HepG2 (cell line): Measurements from ENCODE around the gene MTRFR. TPM values are rescaled to one million over a fixed set of nuclear protein-coding genes. Genes with fewer than 3 reads are reported as not detected.

Experiments
- ATAC-seq: fragments of 200-7000 bp; cut with Tn5 transposase; 3 replicates; pipeline ENCODE4 v1.9.1; 2020; ENCODE audit warnings: mild to moderate bottlenecking, moderate library complexity
- BruUV-seq: library from RNA; stranded (reverse); fragments of 400-500 nt; replicated peaks from 2 replicates; lab custom pipeline; 2021; lab: Mats Ljungman, UMichigan
- CTCF ChIA-PET: fragments of 300-600 bp; formaldehyde crosslinking; extraction: SDS; loops from one replicate; lab custom pipeline; 2021; ENCODE audit warnings: low total read pairs, inconsistent platforms, low intra/inter-chr PET ratio; lab: Yijun Ruan, JAX
- POLR2A ChIA-PET: fragments of 350-600 bp; sonication (Branson Sonifier 250); formaldehyde crosslinking; loops from one replicate; lab custom pipeline; 2020; ENCODE audit warnings: antibody characterized with exemption, inconsistent platforms; lab: Yijun Ruan, JAX
- DNase-seq: peaks from one replicate; pipeline ENCODE4 v3.0.0-alpha.2; 2015; ENCODE audit warnings: low spot score
- FAIRE-seq: peaks from 3 replicates; lab custom pipeline; 2011; peaks lifted over from hg19 to GRCh38; lab: Jason Lieb, UNC
- H2AFZ ChIP-seq: one replicate; pipeline ENCODE4 v1.6.1; 2011; ENCODE audit warnings: low read length, inconsistent platforms
- H3K27ac ChIP-seq: fragments of 300-600 bp; 3 replicates; pipeline ENCODE4 v1.8.0; 2011; ENCODE audit warnings: mixed run types, mild to moderate bottlenecking, mixed read lengths, low read length, inconsistent platforms; ENCODE audit not compliant: insufficient read depth; ENCODE audit errors: extremely low read length
- H3K27me3 ChIP-seq, 2 experiments: fragments of 200-600 bp in 1 of 2; 2 replicates in 1 of 2; 3 replicates in 1 of 2; pipeline versions ENCODE4 v1.6.0 to v1.8.0; 2011; ENCODE audit warnings: low read length in 2 of 2, mild to moderate bottlenecking in 2 of 2, moderate library complexity in 2 of 2, inconsistent platforms in 1 of 2; ENCODE audit not compliant: insufficient read depth in 2 of 2, control insufficient read depth in 1 of 2
- H3K36me3 ChIP-seq, 2 experiments: fragments of 200-600 bp in 1 of 2; replicated peaks in 1 of 2; 2 replicates in 1 of 2; 3 replicates in 1 of 2; pipeline versions ENCODE4 v1.5.1 to v1.8.0; 2011; ENCODE audit warnings: low read length in 2 of 2, inconsistent platforms in 1 of 2; ENCODE audit not compliant: insufficient read depth in 2 of 2, control insufficient read depth in 1 of 2
- H3K4me1 ChIP-seq: 2 replicates; pipeline ENCODE4 v1.5.1; 2012; ENCODE audit warnings: low read length, inconsistent platforms; ENCODE audit not compliant: insufficient read depth
- H3K4me2 ChIP-seq: 2 replicates; pipeline ENCODE4 v1.6.0; 2011; ENCODE audit warnings: low read depth, low read length, inconsistent platforms
- H3K4me3 ChIP-seq, 3 experiments: fragments of 200-600 bp in 1 of 3; sonication (generic), shearing (Covaris generic) in 1 of 3; replicated peaks in 1 of 3; 2 replicates each; pipeline ENCODE4 v1.5.1; 2011 to 2016; ENCODE audit warnings: low read length in 3 of 3, inconsistent platforms in 2 of 3, low read depth in 2 of 3, mild to moderate bottlenecking in 2 of 3, control low read depth in 1 of 3, mixed read lengths in 1 of 3; ENCODE audit not compliant: insufficient read depth in 1 of 3
- H3K79me2 ChIP-seq: one replicate; pipeline ENCODE4 v1.6.1; 2011; ENCODE audit warnings: low read length, inconsistent platforms; ENCODE audit not compliant: insufficient read depth
- H3K9ac ChIP-seq: 2 replicates; pipeline ENCODE4 v1.6.0; 2011; ENCODE audit warnings: mild to moderate bottlenecking, low read depth, low read length, inconsistent platforms; ENCODE audit not compliant: insufficient read depth
- H3K9me3 ChIP-seq: 2 replicates; pipeline ENCODE4 v1.5.1; 2012; ENCODE audit warnings: mild to moderate bottlenecking, low read length
- H4K20me1 ChIP-seq: 2 replicates; pipeline ENCODE4 v1.6.0; 2011; ENCODE audit warnings: inconsistent platforms, mild to moderate bottlenecking, low read length, moderate library complexity; ENCODE audit not compliant: insufficient read depth
- AGO2 ChIP-seq: fragments of 200-400 bp; formaldehyde crosslinking; optimal IDR thresholded peaks from 2 replicates; pipeline ENCODE3; 2017; ENCODE audit warnings: mild to moderate bottlenecking, low read depth, low read length, moderate library complexity
- ATF5 ChIP-seq: sonication (generic); formaldehyde crosslinking; IDR thresholded peaks from 2 replicates; pipeline ENCODE4 v1.4.0; 2020; ENCODE audit warnings: mild to moderate bottlenecking, low read depth, missing genetic modification reagents
- DMTF1 ChIP-seq: sonication (generic); formaldehyde crosslinking; IDR thresholded peaks from 2 replicates; pipeline ENCODE4 v1.4.0; 2020; ENCODE audit warnings: mild to moderate bottlenecking, missing genetic modification reagents
- FOXK2 ChIP-seq: fragments of 450-650 bp; IDR thresholded peaks from 2 replicates; pipeline ENCODE4 v1.6.1; 2016
- POLR2G ChIP-seq: fragments of 200-400 bp; formaldehyde crosslinking; IDR thresholded peaks from 2 replicates; pipeline ENCODE4 v1.6.1; 2018; ENCODE audit warnings: mild to moderate bottlenecking, low read depth, low read length, moderate library complexity
- SP2 ChIP-seq: sonication (generic); formaldehyde crosslinking; IDR thresholded peaks from 2 replicates; pipeline ENCODE4 v1.5.1; 2020; ENCODE audit warnings: mild to moderate bottlenecking, missing genetic modification reagents
- YEATS2 ChIP-seq: sonication (generic); formaldehyde crosslinking; IDR thresholded peaks from 2 replicates; pipeline ENCODE4 v1.4.0; 2020; ENCODE audit warnings: missing genetic modification reagents, borderline replicate concordance
- ZC3H13 ChIP-seq: sonication (generic); formaldehyde crosslinking; IDR thresholded peaks from 2 replicates; pipeline ENCODE4 v1.8.1; 2023; ENCODE audit warnings: mild to moderate bottlenecking, missing genetic modification reagents, moderate library complexity
- ZSCAN20 ChIP-seq: sonication (generic); formaldehyde crosslinking; IDR thresholded peaks from 2 replicates; pipeline ENCODE4 v1.4.0; 2020; ENCODE audit warnings: missing genetic modification reagents, mild to moderate bottlenecking, borderline replicate concordance
- WGBS: methylation state at CpG from one replicate; pipeline ENCODE4 v1.1.6; 2017; ENCODE audit warnings: low lambda C conversion rate; 5-methylcytosine and 5-hydroxymethylcytosine counted together
- in situ Hi-C: cut with HindIII; loops from 2 replicates; pipeline ENCODE4 v1.10.0; 2017; ENCODE audit warnings: low pct_unique_long_range_greater_than_20kb; ENCODE audit not compliant: extremely low pct_ligation_motif_present
- intact Hi-C: fragments of 100-400 bp; cut with micrococcal nuclease; formaldehyde crosslinking; loops from one replicate; pipeline ENCODE4 v1.10.0; 2022; ENCODE audit not compliant: unreplicated experiment
- polyA plus RNA-seq, 8 experiments: library from polyadenylated mRNA; depleted of rRNA in 3 of 8; stranded (reverse) in 7 of 8; unstranded in 1 of 8; fragments of >200 nt; fragmentation: Illumina TruSeq in 4 of 8; extraction: Trizol in 4 of 8; gene quantifications; 2 replicates each; pipeline versions ENCODE4 v1.2.1 to v1.2.3, GENCODE V29; 2011 to 2016; ENCODE audit warnings: low read depth in 4 of 8, missing spikeins in 1 of 8, mixed read lengths in 1 of 8; ENCODE audit not compliant: insufficient read depth in 1 of 8
- total RNA-seq, 5 experiments: library from RNA; depleted of rRNA; stranded (reverse); fragments of >200 nt; fragmentation: Illumina TruSeq; extraction: Trizol; gene quantifications; 2 replicates each; pipeline ENCODE4 v1.2.3, GENCODE V29; 2016; ENCODE audit warnings: low read depth in 1 of 5

Gene MTRFR
- total and polyA plus RNA-seq, 2 of the 13 experiments (the other 11 are each of a cell fraction or from before 2014, with no cell fraction given): 7.1 to 9.9 TPM

- Histone ChIP-seq H3K79me2 (peaks cover 31% of the 10 kb centered on the region), H3K4me3 (no peak overlapping the region), H3K27me3 (no peaks in the 10 kb centered on the region), H3K27ac (no peak overlapping the region), H3K4me2 (no peak overlapping the region), H3K4me1 (peaks cover 25% of the 10 kb centered on the region), H4K20me1 (no peaks in the 10 kb centered on the region), H3K36me3 (peaks cover 18 to 44% of the 10 kb centered on the region in 2 experiments; a peak in 4 of 5 replicates), H2AFZ (no peak overlapping the region), H3K9ac (no peak overlapping the region), H3K9me3 (no peaks in the 10 kb centered on the region)
- intact Hi-C loops (no loop called here), in situ Hi-C loops (no loop called here)
- 95% methylated on average over 16 of the region's 24 CpGs for WGBS
- CTCF ChIA-PET: no interaction called here
- FAIRE-seq (no peak), DNase-seq (no peak), ATAC-seq (no peak)
- TF ChIP-seq ATF5 (CRISPR knock-in tag): no peak
- 0 out of 2 replicates have a peak, but pooled peaks have one; percentile 9 for TF ChIP-seq ZC3H13 (CRISPR knock-in tag)
- TF ChIP-seq ZSCAN20 (CRISPR knock-in tag): no peak
- TF ChIP-seq DMTF1 (CRISPR knock-in tag): no peak
- TF ChIP-seq SP2 (CRISPR knock-in tag): no peak
- no peak for TF ChIP-seq YEATS2 (CRISPR knock-in tag)
- no peak for TF ChIP-seq FOXK2
- peak; percentile 24; the same call in 1 of the 2 replicates for TF ChIP-seq POLR2G
- TF ChIP-seq AGO2: peak; percentile 60
- BruUV-seq: no TSS peak
- POLR2A ChIA-PET: no interaction called here
Measured at GRCh38 chr12:123253641-123254459, 20.6 kb downstream of the MTRFR start.
